Neural progenitor cell (in vitro differentiated cells): Measurements from ENCODE around the gene SEMA4D.

ENCODE experiments used
- EZH2 ChIP-seq: fragments of 200-600 bp; sonication (generic); IDR thresholded peaks from 2 replicates; pipeline ENCODE4 v1.6.1; 2017; ENCODE audit warnings: antibody characterized with exemption, mild to moderate bottlenecking, moderate library complexity
- TF ChIP-seq, protein P1 (sequence below): fragments of 200-600 bp; sonication (generic); IDR thresholded peaks from 2 replicates; pipeline ENCODE4 v1.5.1; 2017; ENCODE audit warnings: antibody characterized with exemption, mild to moderate bottlenecking

DNA sequence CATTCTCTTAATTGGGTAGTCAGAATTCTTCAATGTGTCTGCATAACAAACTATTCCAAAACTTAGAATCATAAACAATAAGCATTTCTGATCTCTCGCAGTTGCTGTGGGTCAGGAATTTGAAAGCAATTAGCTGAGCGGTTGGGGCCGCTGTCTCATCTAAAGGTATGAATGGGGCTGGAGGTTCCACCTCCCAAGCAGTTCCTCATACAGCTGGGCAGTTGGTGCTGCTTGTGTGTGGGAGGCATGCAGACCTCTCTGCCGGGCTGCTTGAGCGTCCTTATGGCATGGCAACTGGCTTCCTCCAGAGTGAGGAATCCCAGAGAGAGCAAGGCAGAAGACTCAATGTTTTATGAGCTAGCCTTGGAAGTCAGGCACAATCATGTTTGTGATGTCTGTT is 30.2 kb upstream of the SEMA4D start:
- TF ChIP-seq, protein P1, sequence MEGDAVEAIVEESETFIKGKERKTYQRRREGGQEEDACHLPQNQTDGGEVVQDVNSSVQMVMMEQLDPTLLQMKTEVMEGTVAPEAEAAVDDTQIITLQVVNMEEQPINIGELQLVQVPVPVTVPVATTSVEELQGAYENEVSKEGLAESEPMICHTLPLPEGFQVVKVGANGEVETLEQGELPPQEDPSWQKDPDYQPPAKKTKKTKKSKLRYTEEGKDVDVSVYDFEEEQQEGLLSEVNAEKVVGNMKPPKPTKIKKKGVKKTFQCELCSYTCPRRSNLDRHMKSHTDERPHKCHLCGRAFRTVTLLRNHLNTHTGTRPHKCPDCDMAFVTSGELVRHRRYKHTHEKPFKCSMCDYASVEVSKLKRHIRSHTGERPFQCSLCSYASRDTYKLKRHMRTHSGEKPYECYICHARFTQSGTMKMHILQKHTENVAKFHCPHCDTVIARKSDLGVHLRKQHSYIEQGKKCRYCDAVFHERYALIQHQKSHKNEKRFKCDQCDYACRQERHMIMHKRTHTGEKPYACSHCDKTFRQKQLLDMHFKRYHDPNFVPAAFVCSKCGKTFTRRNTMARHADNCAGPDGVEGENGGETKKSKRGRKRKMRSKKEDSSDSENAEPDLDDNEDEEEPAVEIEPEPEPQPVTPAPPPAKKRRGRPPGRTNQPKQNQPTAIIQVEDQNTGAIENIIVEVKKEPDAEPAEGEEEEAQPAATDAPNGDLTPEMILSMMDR, result no peak
- TF ChIP-seq EZH2, result no peak
